SIG-M5 treated with dmso at 0.1 percent for 504 hours (cell line): ENCODE results near the gene TPSB2.
"Not testable (repeated sequence)": the region's sequence is repeated elsewhere in the genome, so short reads cannot be mapped to it uniquely, and the experiment has no call there.

Experiments
- DNase-seq: peaks from one replicate; lab custom pipeline; 2025; ENCODE audit not compliant: unreplicated experiment; lab: John Stamatoyannopoulos, UW

TPSB2 gene

DNA sequence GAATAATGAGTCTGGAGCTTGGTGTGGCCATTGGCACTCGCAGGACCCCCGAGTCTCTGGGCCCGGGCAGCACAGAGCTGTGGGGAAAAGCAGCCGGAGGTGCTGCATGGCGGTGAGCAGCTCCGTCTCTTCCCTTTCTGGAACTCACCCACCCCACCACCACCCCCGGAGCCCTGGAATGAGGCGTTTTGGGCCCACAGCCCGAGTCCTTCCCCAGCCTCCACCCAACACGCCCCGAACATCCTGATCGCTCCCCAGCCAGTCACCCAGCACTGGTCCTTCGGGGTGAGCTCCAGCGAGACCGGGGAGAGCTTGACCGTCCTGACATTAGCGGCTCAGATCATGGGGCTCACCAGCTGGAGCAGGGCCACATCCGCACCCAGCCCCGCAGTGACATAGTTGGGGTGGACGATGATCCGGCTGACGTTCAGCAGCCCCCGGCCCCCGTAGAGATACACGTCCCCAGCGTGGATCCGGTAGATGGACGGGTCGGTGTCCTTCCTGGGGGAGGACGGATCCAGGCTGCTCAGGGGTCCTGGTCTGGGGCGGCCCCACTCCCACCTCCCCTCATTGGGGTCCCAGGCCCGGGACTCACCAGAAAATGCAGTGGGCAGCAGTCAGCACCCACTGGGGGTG, 32.3 kb upstream of the TPSB2 start:
- DNase-seq, result no peak

DNA sequence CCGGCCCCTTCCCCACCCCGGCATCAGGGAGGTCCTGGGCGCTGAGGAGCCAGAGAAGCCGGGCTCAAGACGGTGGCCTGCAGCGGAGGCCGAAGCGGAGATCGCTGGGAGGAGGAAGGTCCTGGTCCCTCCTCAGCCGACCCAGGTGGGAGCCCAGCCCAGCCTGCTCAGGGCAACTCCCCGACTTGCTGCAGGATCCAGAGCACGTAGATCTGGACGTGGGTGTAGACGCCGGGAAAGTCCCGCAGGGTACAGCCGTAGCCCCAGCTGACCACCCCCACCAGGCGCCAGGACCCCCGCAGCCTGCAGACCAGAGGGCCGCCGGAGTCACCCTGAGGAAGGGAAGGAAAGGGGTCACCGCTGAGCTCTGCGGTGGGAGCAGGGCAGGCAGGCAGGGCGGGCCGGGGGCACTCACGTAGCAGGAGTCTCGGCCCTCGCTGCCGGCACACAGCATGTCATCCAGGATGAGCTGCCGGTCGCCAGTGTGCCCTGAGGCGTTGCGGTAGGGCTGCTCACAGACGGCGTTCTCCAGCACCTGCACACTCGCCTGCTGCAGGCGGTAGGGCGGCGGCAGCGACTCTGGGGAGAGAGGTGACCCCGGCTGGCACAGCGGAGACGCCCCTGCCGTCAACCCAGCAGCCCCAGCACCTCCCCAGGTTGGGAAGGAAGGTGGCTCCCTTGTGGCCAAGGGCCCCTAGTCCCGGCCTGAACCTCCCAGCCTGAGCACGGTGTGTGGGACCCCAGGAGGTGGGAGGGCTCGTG, 31.3 kb upstream of the TPSB2 start:
- no peak for DNase-seq

DNA sequence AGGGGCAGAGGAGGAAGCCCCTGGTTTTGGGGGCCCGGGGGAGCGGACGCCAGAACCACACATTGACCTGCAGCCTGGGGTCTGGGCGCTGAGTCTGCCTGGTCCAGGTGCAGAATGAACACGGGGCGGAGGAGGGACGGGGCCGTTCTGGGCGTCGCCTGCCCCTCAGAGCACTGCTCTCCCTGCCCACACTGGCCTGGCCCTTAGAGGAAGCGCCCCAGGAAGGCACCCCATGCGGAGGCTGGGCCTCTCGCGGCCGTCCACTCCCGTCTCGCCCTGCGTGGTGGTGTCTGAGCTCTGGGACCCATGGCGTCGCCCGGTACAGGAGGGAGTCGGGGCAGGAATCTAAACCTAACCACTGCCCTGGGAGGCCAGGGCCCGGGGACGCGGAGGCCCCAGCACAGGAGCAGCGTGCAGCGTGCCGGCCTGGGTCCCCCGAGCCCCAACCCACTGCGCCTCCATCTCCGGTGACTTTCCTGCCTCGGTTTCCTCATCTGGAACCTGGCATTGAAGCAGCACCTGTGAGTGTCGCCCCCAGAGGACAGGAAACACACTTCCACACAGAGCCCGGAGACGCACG, 30.2 kb upstream of the TPSB2 start:
- DNase-seq, result no peak

DNA sequence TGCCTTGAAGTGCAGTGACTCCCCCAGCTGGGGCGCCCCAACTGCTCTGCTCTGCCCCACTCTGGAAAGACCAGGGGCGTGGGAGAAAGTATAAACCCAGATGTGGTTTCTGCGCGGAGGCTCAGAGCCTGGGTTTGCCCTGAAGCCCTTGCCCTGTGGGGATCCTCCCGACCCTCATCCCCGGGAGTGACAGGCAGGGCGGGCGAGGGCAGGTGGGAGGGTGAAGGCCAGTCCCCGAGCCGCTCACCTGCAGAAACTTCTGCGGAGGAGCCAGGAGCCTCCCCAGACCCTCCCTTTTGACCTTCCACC, 29.7 kb upstream of the TPSB2 start:
- no peak for DNase-seq

DNA sequence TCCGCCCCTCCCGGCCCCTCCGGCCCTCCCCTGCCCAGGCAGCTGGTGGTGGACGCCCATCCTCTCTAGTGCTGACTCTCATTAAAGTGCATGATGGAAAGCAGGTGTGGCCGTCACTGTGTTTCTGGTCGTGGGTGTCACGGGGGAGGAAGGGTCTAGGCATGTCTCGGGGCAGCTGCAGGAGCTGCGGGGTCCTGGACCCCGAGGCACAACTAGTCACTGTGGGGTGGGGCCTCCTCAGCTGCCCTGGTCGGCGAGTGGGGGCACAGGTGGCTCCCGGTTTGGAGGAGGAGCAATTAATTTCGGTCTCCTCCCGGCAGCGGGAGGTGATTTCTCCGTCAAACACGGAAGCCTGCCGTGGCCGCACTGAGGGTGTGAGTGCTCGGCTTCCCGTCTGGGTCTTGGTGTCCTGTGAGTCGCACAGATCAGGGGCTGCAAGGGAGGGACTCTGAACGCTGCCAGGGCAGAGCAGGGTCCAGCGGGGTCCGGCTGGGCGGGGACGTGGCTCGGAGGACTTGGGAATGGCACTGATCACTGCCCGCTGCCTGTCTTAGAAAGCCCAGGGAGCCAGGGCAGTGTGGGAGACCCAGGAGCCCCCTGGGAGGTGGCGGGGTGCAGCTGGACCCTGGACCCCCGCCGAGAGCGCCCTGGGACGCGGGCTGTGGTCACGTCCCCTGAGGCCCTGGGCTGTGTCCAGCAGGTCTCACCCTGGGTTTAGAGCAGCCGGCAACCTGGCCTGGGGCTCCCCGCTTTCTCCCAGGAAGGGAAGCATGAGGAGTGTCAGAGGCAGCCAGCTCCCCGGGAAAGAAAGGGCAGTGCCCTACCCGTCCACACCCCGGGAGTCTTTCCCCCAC, 29.1 kb upstream of the TPSB2 start:
- no peak for DNase-seq

DNA sequence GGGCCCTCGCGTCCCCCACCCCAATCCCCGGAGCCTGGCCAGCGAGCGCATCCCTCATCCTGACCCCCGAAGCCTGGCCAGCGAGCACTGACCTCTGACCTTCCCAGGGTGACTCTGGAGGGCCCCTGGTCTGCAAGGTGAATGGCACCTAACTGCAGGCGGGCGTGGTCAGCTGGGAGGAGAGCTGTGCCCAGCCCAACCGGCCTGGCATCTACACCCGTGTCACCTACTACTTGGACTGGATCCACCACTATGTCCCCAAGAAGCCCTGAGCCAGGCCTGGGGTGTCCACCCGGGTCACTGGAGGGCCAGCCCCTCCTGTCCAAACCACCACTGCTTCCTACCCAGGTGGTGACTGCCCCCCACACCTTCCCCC, 28.2 kb upstream of the TPSB2 start:
- no peak for DNase-seq

DNA sequence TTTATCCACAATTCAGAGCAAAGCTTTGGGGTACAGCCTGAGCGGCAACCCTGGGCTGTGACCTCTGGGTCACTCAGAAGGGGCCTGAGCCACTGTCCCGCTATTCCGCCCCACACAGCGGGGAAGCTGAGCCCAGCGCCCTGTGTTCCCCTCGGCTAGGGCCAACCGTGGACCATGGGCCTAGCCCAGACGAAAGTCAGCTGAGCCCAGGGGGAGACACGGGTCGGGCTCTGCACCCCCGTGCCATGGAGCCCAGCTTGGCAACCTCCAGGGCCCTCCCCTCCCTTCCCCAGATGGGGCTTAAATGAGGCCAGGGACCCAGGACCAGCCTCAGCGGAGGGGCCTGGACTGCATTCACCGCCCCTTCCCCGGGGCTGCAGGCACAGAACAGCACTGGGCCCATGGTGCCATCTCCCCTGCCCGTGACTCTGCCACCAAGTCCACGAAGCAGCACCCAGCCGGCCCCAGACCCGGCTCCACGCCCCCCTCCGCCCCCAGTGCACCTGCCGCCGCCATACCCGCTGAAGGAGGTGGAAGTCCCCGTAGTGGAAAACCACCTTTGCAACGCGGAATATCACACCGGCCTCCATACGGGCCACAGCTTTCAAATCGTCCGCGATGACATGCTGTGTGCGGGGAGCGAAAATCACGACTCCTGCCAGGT, 27.7 kb upstream of the TPSB2 start:
- DNase-seq, result no peak

DNA sequence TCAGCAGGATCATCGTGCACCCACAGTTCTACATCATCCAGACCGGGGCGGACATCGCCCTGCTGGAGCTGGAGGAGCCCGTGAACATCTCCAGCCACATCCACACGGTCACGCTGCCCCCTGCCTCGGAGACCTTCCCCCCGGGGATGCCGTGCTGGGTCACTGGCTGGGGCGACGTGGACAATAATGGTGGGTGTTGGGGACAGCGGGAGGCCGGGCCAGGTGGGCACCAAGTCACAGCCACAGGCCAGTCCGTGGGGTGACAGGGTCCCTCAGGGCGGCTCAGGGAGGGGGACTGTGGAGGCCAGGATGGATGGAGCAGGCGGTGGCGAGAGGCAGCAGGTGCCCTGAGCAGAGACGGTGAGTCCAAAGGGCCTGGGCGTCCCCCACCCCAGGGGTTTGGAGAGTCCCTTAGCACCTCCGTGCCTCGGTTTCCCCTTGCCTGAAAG, 26.9 kb upstream of the TPSB2 start:
- no peak for DNase-seq

DNA sequence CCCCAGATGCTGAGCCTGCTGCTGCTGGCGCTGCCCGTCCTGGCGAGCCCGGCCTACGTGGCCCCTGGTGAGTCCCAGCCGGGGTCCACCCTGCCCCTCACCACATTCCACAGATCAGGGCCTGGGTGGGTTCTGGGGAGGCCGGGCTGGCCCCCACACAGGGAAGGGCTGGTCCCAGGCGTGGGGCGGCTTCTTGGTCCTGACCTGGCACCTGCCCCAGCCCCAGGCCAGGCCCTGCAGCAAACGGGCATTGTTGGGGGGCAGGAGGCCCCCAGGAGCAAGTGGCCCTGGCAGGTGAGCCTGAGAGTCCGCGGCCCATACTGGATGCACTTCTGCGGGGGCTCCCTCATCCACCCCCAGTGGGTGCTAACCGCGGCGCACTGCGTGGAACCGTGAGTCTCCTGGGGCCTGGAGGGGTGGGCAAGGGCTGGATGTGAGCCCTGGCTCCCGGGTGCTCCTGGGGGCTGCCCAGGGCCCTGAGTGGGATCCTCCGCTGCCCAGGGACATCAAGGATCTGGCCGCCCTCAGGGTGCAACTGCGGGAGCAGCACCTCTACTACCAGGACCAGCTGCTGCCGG, 26.4 kb upstream of the TPSB2 start:
- not testable (repeated sequence) for DNase-seq

DNA sequence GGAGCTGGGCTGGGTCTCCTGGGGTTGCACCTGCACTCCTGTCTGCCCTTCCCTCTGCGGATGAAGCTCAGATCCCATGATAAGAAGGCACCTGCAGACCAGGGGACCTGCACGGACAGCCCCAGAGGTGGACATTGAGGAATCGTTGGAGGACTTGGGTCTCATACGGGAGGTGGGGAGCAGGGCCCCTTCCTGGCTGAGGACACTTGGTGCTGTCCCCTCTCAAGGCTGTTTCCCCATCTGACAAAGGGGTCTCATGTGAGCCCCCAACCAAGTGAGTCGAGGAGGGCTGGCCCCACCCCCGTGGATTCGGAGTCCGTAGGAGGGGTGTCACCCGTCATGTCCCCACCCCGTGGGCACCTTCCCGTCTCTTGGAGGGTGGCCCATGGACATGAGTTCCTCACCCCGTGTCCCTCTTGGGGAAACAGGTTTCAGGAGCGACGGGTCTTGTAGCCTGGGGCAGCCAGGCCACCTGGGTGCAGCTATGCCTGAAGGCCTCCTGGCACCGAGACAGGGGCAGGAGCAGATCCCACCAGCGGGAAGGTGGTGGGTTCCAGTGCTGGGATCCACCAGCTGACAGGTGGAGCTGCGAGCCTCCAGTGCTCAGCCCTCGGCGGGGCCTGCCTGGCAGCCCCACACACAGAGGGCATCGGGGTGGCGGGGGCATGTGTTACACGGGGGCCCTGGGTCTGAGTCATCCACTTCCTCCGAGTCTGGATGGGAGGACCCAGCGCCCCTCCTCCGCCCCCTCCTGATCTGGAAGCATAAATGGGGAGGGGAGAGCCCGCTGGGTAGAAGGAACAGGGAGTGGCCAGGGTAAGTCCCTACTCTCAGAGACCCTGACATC, 25.5 kb upstream of the TPSB2 start, which contains the start of gene TPSD1:
Gene TPSD1 (plus strand): TSS at position 794 of the 847 bp plus-strand sequence. CDS start 212 bp downstream, outside the sequence.
- not testable (repeated sequence) for DNase-seq

DNA sequence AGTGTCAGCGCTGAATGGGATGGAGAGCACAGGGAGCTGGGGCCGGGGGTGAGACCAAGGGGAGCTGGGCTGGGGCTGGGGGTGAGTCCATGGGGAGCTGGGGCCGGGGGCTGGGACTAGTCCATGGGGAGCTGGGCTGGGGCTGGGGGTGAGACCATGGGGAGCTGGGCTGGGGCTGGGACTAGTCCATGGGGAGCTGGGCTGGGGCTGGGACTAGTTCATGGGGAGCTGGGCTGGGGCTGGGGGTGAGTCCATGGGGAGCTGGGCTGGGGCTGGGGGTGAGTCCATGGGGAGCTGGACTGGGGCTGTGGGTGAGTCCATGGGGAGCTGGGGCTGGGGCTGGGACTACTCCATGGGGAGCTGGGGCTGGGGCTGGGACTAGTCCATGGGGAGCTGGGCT, 24.8 kb upstream of the TPSB2 start:
- DNase-seq, result not testable (repeated sequence)

DNA sequence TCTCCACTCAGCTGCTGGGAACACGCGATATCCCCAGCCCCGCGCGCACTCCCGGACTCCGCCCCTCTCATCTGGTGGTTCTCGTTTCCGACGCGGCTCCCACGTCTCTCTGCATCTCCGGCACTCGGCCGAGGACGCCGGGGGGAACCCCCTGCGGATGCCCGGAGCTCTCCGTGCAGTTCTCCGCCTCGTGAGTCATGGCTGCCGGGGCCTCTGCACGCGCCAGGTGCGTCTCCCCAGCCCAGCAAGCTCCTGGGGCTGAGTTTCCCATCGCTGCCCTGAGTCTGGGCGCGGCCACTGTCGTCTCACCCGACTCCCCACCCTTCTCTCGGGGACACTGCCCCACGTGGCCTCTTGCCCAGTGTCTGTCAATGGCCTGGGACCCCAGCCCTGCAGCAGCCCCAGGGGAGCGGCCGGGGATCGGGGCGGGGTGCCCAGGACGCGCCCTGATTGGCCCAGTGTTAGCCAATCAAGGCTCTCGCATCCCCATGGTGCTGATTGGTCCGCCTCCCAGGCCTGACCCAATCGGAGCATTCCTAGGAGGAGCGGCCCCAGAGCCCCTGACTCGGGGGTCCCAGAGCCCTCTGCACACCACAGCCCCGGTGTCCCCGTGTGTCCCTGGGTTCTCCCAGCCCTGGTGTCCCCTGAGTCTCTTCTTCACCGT, 23.8 kb upstream of the TPSB2 start:
- DNase-seq, result not testable (repeated sequence)

DNA sequence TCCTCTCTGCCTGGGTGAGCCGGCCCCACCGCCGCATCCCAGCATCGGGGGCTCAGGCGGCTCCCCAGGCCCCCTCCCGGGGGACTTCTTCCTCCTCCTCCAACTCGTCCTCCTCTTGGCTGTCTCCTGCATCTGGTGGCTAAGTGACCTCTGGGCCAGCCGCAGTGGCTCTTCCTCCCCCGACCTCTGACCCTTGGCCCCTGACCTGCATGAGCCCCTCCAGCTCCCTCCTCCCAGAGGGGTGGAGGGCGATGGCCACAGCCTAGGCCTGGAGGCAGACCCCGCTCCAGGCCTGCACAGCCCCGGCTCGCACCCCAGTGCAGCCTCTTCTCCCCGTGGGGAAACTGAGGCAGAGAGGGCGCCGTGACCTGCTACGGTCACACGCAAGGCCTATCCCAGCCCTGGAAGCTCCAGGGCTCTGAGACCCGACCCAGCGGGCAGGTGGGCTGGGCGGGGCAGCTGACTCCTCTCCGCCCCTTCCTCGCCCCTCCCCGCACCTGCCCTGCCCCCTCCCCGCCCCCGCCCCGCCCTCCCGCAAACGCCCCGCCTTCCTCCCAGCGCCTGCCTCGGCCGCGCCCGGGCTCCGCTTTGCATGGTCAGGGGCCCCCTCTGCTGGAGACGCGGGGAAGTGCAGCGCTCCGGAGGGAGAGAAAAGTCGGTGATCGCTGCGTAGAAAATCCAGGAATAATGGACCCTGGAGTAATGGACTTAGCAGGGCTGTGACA, 19.2 kb upstream of the TPSB2 start:
- not testable (repeated sequence) for DNase-seq

DNA sequence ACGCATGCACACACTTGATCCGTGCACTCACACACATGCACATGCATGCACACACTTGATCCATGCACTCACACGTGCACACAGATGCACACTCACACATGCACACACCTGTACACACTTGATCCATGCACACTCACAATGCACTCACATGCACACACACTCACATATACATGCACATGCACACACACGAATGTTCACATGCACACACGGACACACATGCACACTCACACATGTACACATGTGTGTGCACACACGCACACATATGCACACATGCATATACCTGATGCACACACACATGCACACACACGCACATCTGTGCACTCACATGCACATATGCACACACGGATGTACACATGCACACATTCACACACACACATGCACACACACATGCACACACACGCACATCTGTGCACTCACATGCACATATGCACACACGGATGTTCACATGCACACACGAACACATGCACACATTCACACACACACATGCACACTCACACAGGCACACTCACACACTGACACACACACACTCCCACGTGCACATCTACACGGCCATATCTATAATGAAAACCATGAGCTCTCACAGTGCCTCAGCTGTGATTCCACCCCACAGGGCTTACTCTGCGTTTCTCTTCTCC, 18.0 kb upstream of the TPSB2 start:
- not testable (repeated sequence) for DNase-seq

DNA sequence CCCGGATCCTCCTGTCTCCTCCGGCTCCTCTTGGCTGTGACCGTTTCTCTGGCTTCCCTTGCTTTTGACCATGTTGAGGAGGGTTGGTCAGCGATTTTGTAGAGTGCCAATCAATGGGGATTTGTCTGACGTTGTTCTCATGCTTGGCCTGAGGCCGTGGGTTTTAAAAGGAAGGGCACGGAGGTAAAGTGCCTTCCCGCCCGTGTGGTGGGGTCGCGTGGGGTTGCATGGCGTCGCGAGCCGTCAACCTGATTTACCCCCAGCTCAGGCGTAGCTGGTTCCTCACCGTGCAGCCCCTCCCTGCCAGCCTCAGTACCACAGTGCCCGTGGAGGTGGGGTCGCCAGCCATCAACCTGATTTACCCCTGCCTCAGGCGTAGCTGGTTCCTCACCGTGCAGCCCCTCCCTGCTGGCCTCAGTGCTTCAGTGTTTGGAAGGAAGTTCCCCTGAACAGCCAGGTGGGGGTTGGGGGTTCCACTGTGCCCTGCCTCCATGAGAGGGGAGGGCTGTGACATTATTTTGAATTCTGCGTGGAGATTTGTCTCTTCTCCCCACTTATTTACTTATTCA, 15.6 kb upstream of the TPSB2 start:
- no peak for DNase-seq

DNA sequence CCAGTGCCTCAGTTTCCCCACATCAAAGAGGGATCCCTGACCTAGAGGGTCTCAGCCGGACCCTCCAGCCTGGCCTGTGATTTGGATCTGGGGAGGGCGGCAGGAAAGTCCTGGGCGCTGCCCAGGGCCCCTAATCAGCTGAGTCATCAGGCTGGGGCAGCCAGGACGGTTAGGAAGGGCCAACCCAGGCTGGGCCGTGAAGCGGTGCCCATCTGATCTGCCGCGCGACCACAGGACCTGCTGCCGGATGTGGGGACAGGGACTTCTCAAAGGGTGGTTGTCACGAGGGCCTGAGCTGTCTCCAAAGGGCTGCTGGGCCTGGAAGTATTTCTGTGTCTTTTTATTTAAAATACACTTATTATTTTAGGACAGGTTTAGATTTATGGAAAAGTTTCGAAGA, 14.9 kb upstream of the TPSB2 start:
- no peak for DNase-seq
